HG02852 (cell line): ENCODE measurements around the gene PDE4B.

Experiments
- ATAC-seq: cut with Tn5 transposase; IDR thresholded peaks from one replicate; pipeline ENCODE4 v1.9.1; 2021; ENCODE audit warnings: mild to moderate bottlenecking, moderate library complexity; ENCODE audit not compliant: unreplicated experiment

Gene PDE4B

GRCh38 chr1:66172272-66172671 is 379.6 kb downstream of the PDE4B start:
- ATAC-seq = no peak

GRCh38 chr1:66175098-66175497 is 382.4 kb downstream of the PDE4B start:
- no peak for ATAC-seq

- ATAC-seq = no peak
Observed at GRCh38 chr1:66175581-66175980, 382.9 kb downstream of the PDE4B start.

GRCh38 chr1:66176012-66176715 is 383.5 kb downstream of the PDE4B start:
- no peak for ATAC-seq

DNA sequence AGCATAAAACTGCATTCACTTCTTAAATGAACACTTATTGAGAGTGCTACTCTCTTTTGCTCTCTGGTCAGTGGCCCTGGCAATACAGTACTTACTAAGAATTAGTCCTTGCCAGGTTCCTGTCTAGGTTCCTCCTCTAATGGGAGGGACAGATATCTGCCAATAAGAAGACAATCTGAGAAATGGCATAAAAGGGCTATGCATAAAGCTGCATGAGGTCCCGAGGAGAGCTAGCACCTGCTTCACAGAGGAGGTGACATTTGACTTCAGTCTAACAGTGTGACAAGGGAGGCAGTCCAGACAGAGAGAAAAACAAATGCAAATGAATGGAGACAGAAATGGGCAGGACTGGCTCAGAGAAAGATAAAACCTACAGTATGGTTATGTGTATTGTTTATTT is 384.1 kb downstream of the PDE4B start:
- ATAC-seq = no peak

GRCh38 chr1:66177510-66177909 is 384.8 kb downstream of the PDE4B start:
- no peak for ATAC-seq

DNA sequence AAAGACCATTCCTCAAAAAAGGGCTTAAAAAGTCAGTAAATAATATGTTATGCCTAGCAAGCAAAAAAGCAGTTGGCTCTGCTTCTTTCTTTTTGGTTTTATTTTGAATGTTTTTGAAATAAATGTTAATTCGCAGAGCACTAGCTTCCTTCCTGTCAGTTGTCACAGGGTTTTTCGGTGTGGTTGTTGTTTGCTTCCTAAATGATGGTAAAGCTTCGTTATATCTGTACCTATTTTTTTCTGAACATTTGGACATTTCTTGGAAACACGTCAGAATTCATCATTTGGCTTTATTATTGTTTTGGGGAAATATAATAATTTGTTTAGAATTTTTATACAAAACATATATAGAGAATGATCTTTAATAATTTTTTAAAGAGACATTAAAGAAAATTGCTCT is 389.3 kb downstream of the PDE4B start:
- ATAC-seq = no peak

GRCh38 chr1:66182551-66183178 is 390.0 kb downstream of the PDE4B start:
- no peak for ATAC-seq

DNA sequence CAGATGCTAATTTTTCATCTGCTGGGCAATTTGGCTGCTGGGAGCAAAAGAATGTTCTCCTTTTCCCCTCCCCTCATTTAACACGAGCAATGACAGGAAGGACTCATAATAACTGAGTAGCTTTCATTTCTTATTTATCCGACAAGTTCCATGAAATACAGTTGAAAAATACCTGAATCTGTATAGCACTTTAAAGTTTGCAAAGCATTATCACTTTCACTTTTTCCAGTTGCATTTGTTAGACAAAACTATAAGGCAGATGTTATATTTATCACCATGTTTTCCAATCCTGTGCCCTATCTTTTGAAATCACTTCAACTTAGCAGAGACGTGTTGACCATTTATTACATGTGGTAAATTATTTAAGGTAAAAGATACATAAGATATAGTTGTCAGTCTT is 390.7 kb downstream of the PDE4B start:
- ATAC-seq = no peak

DNA sequence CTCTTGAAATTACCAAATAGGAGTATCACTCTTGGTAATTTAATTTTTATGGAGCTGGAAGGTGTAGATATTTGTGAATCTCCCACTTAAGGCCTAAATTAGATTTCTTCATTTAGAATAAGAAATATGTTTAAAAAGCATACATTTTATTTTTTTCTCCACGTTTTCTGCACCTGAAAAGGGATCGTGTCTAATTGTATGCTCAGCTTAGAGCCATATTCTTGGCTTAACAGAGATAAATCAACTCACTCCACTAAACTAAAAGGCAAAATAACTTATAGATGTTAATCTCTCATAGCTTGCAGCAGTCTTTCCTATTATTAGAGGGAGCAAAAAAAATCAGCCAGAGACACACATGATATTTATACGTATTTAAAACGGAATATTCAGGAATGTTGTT is 404.4 kb downstream of the PDE4B start:
- no peak for ATAC-seq

DNA sequence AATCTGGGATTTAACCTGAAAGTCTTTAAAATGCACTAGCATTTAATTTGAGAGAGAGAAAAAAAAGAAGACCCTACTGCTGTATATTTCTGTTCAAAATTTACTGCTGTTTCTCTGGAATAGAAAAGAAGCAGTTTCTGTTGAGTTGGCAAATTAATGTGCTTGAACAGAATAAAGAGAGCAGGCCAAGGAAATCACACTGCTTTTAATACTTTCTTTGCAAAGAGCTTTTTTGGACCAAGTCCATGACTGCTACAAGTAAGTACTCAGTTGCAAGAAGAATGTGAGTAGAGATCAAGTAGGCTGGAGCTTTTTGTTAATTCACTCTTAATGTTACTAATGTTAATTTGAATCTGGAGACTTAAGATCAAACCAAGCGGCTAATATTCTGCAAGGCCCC is 405.1 kb downstream of the PDE4B start:
- ATAC-seq = no peak

DNA sequence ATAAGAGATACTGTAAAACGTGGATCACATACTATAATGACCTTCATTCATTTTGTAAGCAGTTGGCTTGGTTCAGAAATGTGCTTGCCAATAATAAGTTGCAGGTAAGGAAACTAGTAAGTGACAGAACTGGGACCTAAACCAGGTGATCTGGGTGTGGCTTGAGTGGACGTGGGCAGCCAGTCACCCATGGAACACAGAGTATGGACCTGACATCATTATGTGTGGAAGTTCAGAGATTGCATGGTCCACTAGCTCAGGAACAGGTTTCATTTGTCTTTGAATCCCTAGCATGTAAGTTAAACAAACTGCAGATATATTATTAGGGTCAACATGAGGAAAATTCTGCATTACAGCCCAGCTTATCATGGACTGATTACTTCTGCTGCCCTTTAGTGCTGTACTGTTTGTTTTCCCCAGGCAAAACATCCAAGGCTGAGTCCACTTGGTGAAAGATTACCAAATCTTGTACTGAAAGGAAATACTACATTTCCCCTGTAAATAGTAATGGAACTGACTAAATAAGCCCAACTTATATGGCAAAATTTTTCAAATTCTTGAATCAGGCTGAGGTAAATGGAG is 414.0 kb downstream of the PDE4B start:
- ATAC-seq = no peak

- no peak for ATAC-seq
Observed at GRCh38 chr1:66207484-66207883, 414.8 kb downstream of the PDE4B start.

- ATAC-seq = no peak
Observed at GRCh38 chr1:66208632-66209031, 415.9 kb downstream of the PDE4B start.

DNA sequence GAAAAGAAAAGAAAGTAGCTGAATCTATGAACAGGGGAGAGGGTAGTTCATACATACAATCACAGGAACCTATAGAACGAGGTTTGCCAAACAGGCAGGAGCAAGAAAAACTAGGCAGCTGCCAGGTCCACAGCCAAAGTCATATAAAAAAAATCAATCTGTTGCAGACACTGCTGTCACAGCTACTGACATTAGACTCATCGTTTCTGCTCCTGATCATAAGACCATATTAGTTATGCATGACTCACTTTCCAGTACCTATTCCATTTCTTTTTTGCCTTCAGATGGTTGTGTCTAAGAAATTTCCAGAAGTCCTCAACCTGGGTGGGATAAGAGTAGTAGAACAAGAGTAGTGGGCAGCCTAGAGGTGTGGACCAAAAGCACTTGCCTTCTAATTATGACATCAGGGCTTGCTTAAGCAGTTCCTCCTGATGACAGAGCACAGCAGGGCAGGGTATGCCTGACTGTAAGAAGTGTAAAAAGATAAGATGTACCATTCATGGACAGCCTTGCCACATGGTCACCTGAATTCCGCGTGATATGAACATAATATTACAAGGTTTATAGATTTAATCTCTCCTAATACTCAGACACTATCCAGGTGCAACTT is 418.0 kb downstream of the PDE4B start:
- ATAC-seq = no peak

DNA sequence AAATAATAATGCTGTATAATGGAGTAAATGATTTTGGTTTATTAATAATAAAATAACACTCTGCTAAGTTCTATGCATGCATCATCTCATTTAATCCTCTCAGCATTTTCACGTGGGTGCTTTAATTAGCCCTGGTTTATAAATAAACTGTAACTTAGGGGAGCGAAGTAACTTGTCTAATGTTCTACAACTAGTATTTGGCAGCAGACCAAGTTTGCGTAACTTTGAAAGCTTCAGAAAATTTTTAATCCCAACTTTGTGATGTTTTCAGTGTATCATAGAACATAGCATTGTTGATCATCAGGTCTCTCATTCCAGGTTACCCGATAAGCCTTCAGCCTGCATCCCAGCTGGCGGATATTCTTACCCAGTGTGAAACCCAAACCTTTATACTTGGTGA is 418.8 kb downstream of the PDE4B start:
- ATAC-seq = no peak

DNA sequence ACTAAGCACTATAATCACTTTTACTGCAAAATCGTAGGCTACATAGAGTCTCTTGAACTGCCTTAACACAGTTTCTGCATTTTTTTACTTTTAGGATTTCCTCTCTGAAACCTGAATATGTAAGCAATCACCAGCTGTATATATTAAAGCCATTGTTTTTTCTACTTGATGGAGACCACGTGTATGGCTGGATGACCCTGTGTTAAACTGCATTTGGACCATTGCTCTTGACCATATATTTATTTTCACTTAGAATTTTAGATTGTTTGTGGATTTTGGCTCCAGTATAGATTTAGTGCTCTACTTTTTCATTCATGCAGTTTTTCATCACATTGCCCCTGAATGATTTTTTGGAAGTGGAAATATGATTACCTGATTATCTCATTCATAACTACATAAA is 420.8 kb downstream of the PDE4B start:
- no peak for ATAC-seq

DNA sequence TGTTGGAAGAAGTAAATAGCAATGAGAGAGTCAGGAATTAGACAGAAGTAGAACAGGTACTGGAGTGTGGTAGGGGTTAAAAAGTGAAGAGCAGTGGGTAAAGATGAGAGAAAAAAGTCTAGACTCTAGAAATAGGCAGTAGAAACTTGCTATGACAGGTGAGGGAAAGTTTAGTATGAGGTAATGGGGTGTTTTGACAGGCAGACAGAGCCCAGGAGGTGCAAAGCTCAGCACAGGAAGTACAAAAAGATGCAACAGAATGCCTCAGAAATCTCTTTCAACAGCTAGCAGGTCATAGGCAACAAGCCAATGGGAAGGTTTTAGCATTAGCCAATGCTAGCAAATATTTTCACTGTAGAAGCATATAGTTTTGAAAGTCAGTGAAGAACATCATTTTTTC is 422.2 kb downstream of the PDE4B start:
- peak; percentile 83 for ATAC-seq

GRCh38 chr1:66217021-66217420 is 424.3 kb downstream of the PDE4B start:
- ATAC-seq = no peak

DNA sequence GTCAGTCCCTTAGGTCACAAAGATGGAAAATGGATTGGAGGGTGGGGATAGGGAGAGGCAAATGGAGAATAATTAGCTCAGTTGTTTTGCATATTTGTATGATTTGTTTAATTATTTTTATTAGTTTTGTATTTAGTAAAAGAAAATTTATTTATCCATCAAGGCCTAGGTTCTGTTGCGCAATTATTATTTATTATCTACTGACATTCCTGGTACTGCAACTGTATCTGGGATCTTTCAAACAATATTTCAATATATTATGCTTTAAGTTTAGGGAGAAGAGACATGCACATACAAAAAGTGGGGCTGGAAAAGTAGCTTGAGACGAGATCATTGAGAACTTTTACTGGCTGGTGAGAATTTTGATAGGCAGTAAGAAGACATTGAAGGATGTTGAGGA is 424.9 kb downstream of the PDE4B start:
- no peak for ATAC-seq

DNA sequence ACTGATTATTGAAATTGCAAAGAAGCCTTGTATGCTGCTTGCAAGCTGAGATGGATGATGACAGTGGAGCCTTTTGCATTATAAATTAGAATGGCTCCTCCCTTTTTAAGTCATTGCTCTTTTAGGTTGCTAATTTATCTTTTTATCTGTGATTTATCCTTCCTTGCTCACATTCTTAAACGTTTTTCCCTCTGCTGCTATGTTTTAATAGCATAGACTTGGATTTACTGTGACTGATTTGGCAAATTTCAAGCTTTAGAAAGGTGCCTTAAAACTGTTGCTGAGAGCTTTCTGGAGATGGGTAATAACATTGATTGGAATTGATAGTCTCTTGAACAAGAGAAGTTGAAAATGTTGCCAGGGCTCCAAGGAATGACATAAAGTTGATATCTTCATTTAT is 427.8 kb downstream of the PDE4B start:
- ATAC-seq = no peak

GRCh38 chr1:66223681-66224080 is 431.0 kb downstream of the PDE4B start:
- no peak for ATAC-seq
